Spleen (tissue), 11 donors: ENCODE measurements around the gene GRIK4. TPM values are rescaled to one million over a fixed set of nuclear protein-coding genes. Genes with fewer than 3 reads are reported as not detected.

Experiments
- DNase-seq: peaks from one replicate; pipeline ENCODE4 v3.0.0-alpha.2; 2020
- H3K27ac ChIP-seq, 8 donors: fragments of 200-600 bp; sonication (generic) in 7 of 8; 1 replicate in 4 of 8; 2 replicates in 4 of 8; pipeline versions ENCODE4 v1.5.0 to v1.8.0; 2016 to 2021; ENCODE audit warnings: inconsistent platforms in 4 of 8, mild to moderate bottlenecking in 4 of 8, moderate library complexity in 1 of 8
- H3K27me3 ChIP-seq, 7 donors: fragments of 200-600 bp; sonication (generic) in 6 of 7; replicated peaks in 1 of 7; 1 replicate in 4 of 7; 2 replicates in 3 of 7; pipeline versions ENCODE4 v1.5.0 to v1.8.0; 2016 to 2021; ENCODE audit warnings: inconsistent platforms in 3 of 7, mild to moderate bottlenecking in 1 of 7
- H3K36me3 ChIP-seq, 6 donors: fragments of 200-600 bp; sonication (generic) in 5 of 6; 1 replicate in 4 of 6; 2 replicates in 2 of 6; pipeline versions ENCODE4 v1.5.0 to v1.8.0; 2016 to 2021; ENCODE audit warnings: inconsistent platforms in 2 of 6
- H3K4me1 ChIP-seq, 6 donors: fragments of 200-600 bp; sonication (generic) in 5 of 6; 1 replicate in 3 of 6; 2 replicates in 3 of 6; pipeline versions ENCODE4 v1.5.0 to v1.8.0; 2016 to 2021; ENCODE audit warnings: inconsistent platforms in 3 of 6
- H3K4me3 ChIP-seq, 8 donors: fragments of 200-600 bp; sonication (generic) in 7 of 8; 1 replicate in 4 of 8; 2 replicates in 4 of 8; pipeline versions ENCODE4 v1.5.0 to v1.8.0; 2016 to 2021; ENCODE audit warnings: inconsistent platforms in 4 of 8, mild to moderate bottlenecking in 4 of 8, moderate library complexity in 2 of 8
- H3K9me3 ChIP-seq, 8 donors: fragments of 200-600 bp; sonication (generic) in 7 of 8; 1 replicate in 4 of 8; 2 replicates in 4 of 8; pipeline versions ENCODE4 v1.5.0 to v1.8.0; 2016 to 2021; ENCODE audit warnings: inconsistent platforms in 4 of 8
- CTCF ChIP-seq, 11 experiments: fragments of 200-600 bp in 7 of 11; fragments of 450-650 bp in 4 of 11; sonication (generic) in 4 of 11; IDR thresholded peaks in 8 of 11; conservative IDR thresholded peaks in 3 of 11; 1 replicate in 7 of 11; 2 replicates in 4 of 11; pipeline versions ENCODE4 v1.4.0 to v1.8.0; 2016 to 2021; ENCODE audit warnings: antibody characterized with exemption in 11 of 11, inconsistent platforms in 4 of 11, mild to moderate bottlenecking in 1 of 11
- POLR2A ChIP-seq, 3 donors: fragments of 450-650 bp; IDR thresholded peaks; one replicate each; pipeline ENCODE4 v1.5.1; 2017; ENCODE audit warnings: antibody characterized with exemption in 3 of 3, mild to moderate bottlenecking in 1 of 3
- POLR2AphosphoS5 ChIP-seq, 3 donors: sonication (generic); formaldehyde crosslinking; IDR thresholded peaks; one replicate each; pipeline ENCODE4 v1.5.1; 2017; ENCODE audit warnings: antibody characterized with exemption in 3 of 3
- WGBS, 5 donors: extraction: QIAGEN DNeasy Blood & Tissue Kit in 3 of 5; methylation state at CpG; one replicate each; pipeline versions ENCODE4 v1.1.5 to v1.1.7; 2013 to 2018; 5-methylcytosine and 5-hydroxymethylcytosine counted together
- intact Hi-C: fragments of 100-400 bp; cut with DNase I; formaldehyde crosslinking; loops from one replicate; pipeline ENCODE4 v1.15.0; 2023; ENCODE audit warnings: low total_unique reads
- polyA plus RNA-seq, 3 donors: library from polyadenylated mRNA; stranded (reverse); fragments of 200-250 nt; gene quantifications; one replicate each; pipeline ENCODE4 v1.2.1, GENCODE V29; 2013
- total RNA-seq, 7 donors: library from RNA; depleted of rRNA in 3 of 7; stranded (reverse); fragments of >200 nt in 3 of 7; fragmentation: NEBNext Ultra II Directional in 4 of 7; extraction: Animal tissue kit (Norgen Biotek cat#: 25700) in 4 of 7; gene quantifications; one replicate each; pipeline versions ENCODE4 v1.1.0 to v1.2.1, GENCODE V29; 2016 to 2021
- donor health status: healthy with polysubstance abuse.
- donor health status: DM: no; HTN: no; CAD: no; lungs with moderate emphysema.
- donor health status: DM: no; HTN: no; CAD: no.
- donor health status: Bipolar disorder and iron deficiency.
- donor health status: healthy.
- donor health status: DM: no; HTN: no; CAD: no.
- donor health status: DM: yes; HTN: yes; CAD: no.

Gene GRIK4
- total and polyA plus RNA-seq, 10 donors = 0.04 to 2.4 (median 0.59) TPM

GRCh38 chr11:120773501-120774031 lies 262.0 kb downstream of the GRIK4 start:
- Histone ChIP-seq H3K4me3 (no peak overlapping the region), H3K4me1 (no peaks in the 10 kb centered on the region), H3K36me3 (no peaks in the 10 kb centered on the region), H3K27ac (no peak overlapping the region), H3K27me3 (peaks cover 0 to 17% (median 0%) of the 10 kb centered on the region in 7 donors), H3K9me3 (peaks cover 0 to 8% (median 0%) of the 10 kb centered on the region in 8 donors)
- 57 to 84% (median 71%) methylated on average over 5 of the region's 5 CpGs for WGBS, 5 donors
- DNase-seq = no peak
- no peak for TF ChIP-seq POLR2A (IDR thresholded peaks at IDR 0.05)
- no peak for TF ChIP-seq POLR2AphosphoS5 (IDR thresholded peaks at IDR 0.05)
- no peak for TF ChIP-seq CTCF (IDR thresholded peaks at IDR 0.05 in 8 of 11, conservative IDR thresholded peaks at IDR 0.05 in 3 of 11)
- intact Hi-C loops = no loop called here

- Histone ChIP-seq H3K9me3 (peaks cover 0 to 5% (median 0%) of the 10 kb centered on the region in 8 donors), H3K36me3 (no peaks in the 10 kb centered on the region), H3K27me3 (peaks cover 0 to 23% (median 0%) of the 10 kb centered on the region in 7 donors), H3K4me3 (no peak overlapping the region), H3K4me1 (no peaks in the 10 kb centered on the region), H3K27ac (no peak overlapping the region)
- intact Hi-C loops = no loop called here
- no peak for DNase-seq
- TF ChIP-seq POLR2AphosphoS5 (IDR thresholded peaks at IDR 0.05) (no peak), CTCF (IDR thresholded peaks at IDR 0.05 in 8 of 11, conservative IDR thresholded peaks at IDR 0.05 in 3 of 11) (no peak), POLR2A (IDR thresholded peaks at IDR 0.05) (no peak)
- 77 to 87% (median 83%) methylated on average over 7 of the region's 7 CpGs for WGBS, 5 donors
Observed at GRCh38 chr11:120774591-120775386, 263.2 kb downstream of the GRIK4 start.

GRCh38 chr11:120775986-120776951 lies 264.7 kb downstream of the GRIK4 start:
- no peak overlapping the region for H3K27ac ChIP-seq

More at GRCh38 chr11:120775986-120776951, 264.7 kb downstream of the GRIK4 start:
- H3K9me3 ChIP-seq = peaks cover 0 to 5% (median 0%) of the 10 kb centered on the region in 8 donors
- DNase-seq = no peak
- no peak overlapping the region for H3K4me3 ChIP-seq
- 77 to 87% (median 79%) methylated on average over 14 to 17 of the region's 17 CpGs for WGBS, 5 donors
- peaks cover 0 to 19% (median 0%) of the 10 kb centered on the region in 7 donors for H3K27me3 ChIP-seq
- no peaks in the 10 kb centered on the region for H3K36me3 ChIP-seq
- TF ChIP-seq POLR2A (IDR thresholded peaks at IDR 0.05) (no peak), CTCF (IDR thresholded peaks at IDR 0.05 in 8 of 11, conservative IDR thresholded peaks at IDR 0.05 in 3 of 11) (no peak), POLR2AphosphoS5 (IDR thresholded peaks at IDR 0.05) (no peak)
- H3K4me1 ChIP-seq = no peaks in the 10 kb centered on the region
- intact Hi-C loops = no loop called here
